ENCODE measurements around the gene CASK. TPM values are rescaled to one million over a fixed set of nuclear protein-coding genes. Genes with fewer than 3 reads are reported as not detected.
"Not testable (repeated sequence)": the region's sequence is repeated elsewhere in the genome, so short reads cannot be mapped to it uniquely, and the experiment has no call there.

The CASK gene
- total RNA-seq, 1 experiment from 2014 or later: 21.8 TPM

DNA sequence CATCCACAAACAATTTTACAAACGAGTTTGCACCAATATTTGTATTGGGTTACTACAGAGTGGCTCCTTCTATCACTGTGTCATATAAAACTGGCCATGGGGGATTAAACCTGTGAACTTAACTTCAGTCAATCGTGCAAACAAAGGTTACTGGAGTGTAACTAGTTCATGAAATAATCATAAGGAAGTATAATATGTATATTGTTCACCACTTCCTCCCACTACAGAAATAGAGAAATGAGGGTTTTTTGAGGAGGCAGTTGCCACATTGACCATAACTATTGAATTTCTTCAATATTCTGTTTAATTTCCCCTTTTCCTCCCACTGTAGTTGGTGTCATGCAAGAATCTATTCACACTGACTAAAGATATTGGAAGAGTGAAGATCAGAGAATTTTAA is 199.5 kb downstream of the CASK start, which contains the start of gene GPR82:
Gene GPR82 (plus strand): TSS at position 356 of the 400 bp plus-strand sequence. CDS start 2,846 bp downstream, outside the sequence.
- no peaks in the 10 kb centered on the region for H3K9me3 ChIP-seq
- H3K4me3 ChIP-seq: no peak within 1 kb of the TSS
- no peak for DNase-seq
- no peaks in the 10 kb centered on the region for H3K27me3 ChIP-seq
- no peaks in the 10 kb centered on the region for H3K36me3 ChIP-seq

DNA sequence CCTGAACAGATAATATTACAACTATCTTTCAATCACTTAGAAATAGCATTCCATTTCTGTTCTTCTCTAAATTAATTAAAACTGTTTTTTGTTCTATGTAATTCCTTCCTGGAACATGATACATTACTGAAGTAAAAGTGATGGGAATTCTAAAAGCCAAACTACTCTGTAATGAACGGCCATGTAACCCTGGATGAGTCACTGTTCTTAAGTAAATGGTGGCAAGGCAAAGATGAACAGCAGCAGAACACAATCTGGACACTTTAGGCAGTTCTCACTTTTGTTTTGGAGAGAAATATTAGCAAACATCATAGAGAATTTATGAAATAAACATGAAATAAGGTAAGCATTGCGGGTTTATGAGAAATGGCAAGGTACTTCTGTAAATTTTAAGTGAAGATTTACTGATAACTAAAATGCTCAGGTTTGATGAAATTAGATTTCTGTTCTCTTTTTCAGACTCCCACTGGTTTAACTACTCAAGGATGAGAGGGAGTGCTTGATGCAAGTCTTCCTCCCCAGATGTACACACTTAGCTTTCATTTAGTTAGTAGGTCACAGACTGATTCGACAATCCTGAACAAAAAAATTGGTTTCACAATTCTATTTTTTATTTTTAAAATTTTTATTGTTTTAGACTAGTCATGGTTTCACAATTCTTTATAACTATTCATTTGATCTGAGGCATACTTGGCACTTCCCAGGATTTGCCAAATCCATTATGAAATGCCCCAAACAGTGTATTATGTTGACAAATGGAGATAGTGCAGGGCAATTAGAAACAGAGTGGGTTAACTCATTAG is 200.3 kb downstream of the CASK start:
- Histone ChIP-seq H3K36me3 (no peaks in the 10 kb centered on the region), H3K27me3 (no peaks in the 10 kb centered on the region), H3K9me3 (no peaks in the 10 kb centered on the region), H3K4me3 (no peak overlapping the region)
- no peak for DNase-seq

- Histone ChIP-seq H3K36me3 (no peaks in the 10 kb centered on the region), H3K9me3 (no peaks in the 10 kb centered on the region), H3K4me3 (no peak overlapping the region), H3K27me3 (no peaks in the 10 kb centered on the region)
- DNase-seq: no peak
These were observed 201.1 kb downstream of the CASK start for GRCh38 chrX:41722214-41722613.

- H3K9me3 ChIP-seq: no peaks in the 10 kb centered on the region
- H3K36me3 ChIP-seq: no peaks in the 10 kb centered on the region
- DNase-seq: no peak
These were observed 201.8 kb downstream of the CASK start for GRCh38 chrX:41721590-41721989.

GRCh38 chrX:41720125-41720779 is 203.1 kb downstream of the CASK start:
- Histone ChIP-seq H3K36me3 (no peaks in the 10 kb centered on the region), H3K9me3 (no peaks in the 10 kb centered on the region), H3K4me3 (no peak overlapping the region), H3K27me3 (no peaks in the 10 kb centered on the region)
- DNase-seq: no peak

More at GRCh38 chrX:41721590-41721989, 201.8 kb downstream of the CASK start:
- Histone ChIP-seq H3K27me3 (no peaks in the 10 kb centered on the region), H3K4me3 (no peak overlapping the region)

- H3K36me3 ChIP-seq, H3K9me3 ChIP-seq, DNase-seq, H3K27me3 ChIP-seq, H3K4me3 ChIP-seq: not testable (repeated sequence)
These were observed 203.7 kb downstream of the CASK start for GRCh38 chrX:41719610-41720009.

DNA sequence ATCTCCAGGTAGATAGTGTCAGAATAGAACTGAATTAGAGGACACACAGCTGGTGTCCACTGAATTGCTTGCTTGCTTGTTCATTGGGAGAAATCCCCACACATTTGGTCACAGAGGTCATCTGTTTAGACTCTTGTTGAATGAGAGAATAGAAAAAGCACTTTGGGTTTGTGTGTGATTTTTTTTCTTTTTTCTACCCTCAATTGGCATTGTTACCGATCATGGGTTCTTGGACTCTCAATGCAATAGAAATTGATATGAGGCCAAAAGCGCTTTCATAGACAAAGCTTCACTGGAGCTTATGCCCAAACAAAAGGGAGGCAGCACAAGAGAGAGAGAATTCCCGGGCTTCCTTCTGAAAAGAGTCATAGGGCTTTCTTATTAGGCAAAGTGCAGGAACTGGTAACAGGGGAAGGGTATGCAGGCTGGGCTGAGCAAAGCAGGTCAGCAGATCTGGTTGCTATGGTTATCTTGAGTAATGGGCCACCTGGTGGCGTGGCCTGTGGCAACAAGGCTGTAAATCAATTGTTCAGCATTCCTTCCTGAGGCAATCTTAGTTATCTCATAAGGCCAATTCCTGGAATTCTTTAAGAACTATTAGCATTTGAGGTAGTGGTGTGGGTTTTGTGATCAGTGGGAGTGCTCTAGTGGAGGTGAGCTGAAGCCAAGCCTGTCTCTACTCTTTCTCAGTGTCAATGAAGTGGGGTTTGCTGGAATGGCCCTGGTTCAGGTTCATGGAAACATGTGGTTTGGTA is 204.7 kb downstream of the CASK start:
- Histone ChIP-seq H3K27me3 (no peaks in the 10 kb centered on the region), H3K9me3 (no peaks in the 10 kb centered on the region), H3K36me3 (no peaks in the 10 kb centered on the region), H3K4me3 (no peak overlapping the region)
- DNase-seq: no peak

GRCh38 chrX:41716767-41717473 is 206.4 kb downstream of the CASK start:
- H3K9me3 ChIP-seq: no peaks in the 10 kb centered on the region
- no peaks in the 10 kb centered on the region for H3K36me3 ChIP-seq
- no peak overlapping the region for H3K4me3 ChIP-seq
- no peak for DNase-seq
- H3K27me3 ChIP-seq: no peaks in the 10 kb centered on the region

- Histone ChIP-seq H3K36me3 (no peaks in the 10 kb centered on the region), H3K4me3 (no peak overlapping the region), H3K27me3 (no peaks in the 10 kb centered on the region), H3K9me3 (no peaks in the 10 kb centered on the region)
- DNase-seq: no peak
These were observed 207.1 kb downstream of the CASK start for GRCh38 chrX:41716222-41716621.

DNA sequence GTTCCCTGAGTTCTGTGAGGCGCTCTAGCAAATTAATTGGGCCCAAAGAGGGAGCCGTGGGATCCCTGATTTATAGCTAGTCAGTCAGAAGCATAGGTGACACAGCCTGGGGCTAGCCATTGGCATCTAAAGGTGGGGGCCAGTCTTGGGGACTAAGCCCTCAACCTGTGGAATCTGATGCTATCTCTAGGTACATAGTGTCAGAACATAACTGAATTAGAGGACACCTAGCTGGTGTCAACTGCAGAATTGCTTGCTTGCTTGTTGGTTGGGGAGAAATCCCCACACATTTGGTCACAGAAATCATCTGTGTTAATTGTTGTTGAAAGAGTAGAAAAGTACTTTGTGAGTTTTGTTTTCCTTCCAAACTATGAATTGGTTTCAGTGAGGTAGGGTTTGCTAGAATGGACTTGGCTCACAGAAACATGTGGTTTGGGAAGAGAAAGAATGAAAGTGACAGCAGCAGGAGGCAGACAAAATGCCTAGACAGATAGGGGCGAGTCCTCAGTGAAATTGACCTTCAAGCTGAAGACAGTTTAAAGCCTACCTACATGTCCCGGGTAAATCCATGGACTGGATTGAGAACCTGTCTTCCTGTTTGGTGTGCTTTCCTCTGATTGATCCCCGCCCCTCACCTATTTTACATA is 212.2 kb downstream of the CASK start:
- Histone ChIP-seq H3K9me3 (no peaks in the 10 kb centered on the region), H3K4me3 (no peak overlapping the region), H3K36me3 (no peaks in the 10 kb centered on the region), H3K27me3 (no peaks in the 10 kb centered on the region)
- DNase-seq: no peak

- no peak for DNase-seq
- no peak overlapping the region for H3K4me3 ChIP-seq
These were observed 214.9 kb downstream of the CASK start for GRCh38 chrX:41708486-41708885.

GRCh38 chrX:41707218-41707617 is 216.1 kb downstream of the CASK start:
- no peaks in the 10 kb centered on the region for H3K27me3 ChIP-seq
- H3K4me3 ChIP-seq: no peak overlapping the region
- DNase-seq: no peak
- no peaks in the 10 kb centered on the region for H3K36me3 ChIP-seq
- no peaks in the 10 kb centered on the region for H3K9me3 ChIP-seq

More at GRCh38 chrX:41708486-41708885, 214.9 kb downstream of the CASK start:
- no peaks in the 10 kb centered on the region for H3K27me3 ChIP-seq
- no peaks in the 10 kb centered on the region for H3K9me3 ChIP-seq
- H3K36me3 ChIP-seq: no peaks in the 10 kb centered on the region

- Histone ChIP-seq H3K9me3 (no peaks in the 10 kb centered on the region), H3K36me3 (no peaks in the 10 kb centered on the region), H3K4me3 (no peak overlapping the region), H3K27me3 (no peaks in the 10 kb centered on the region)
- DNase-seq: no peak
These were observed 217.5 kb downstream of the CASK start for GRCh38 chrX:41705680-41706374.

DNA sequence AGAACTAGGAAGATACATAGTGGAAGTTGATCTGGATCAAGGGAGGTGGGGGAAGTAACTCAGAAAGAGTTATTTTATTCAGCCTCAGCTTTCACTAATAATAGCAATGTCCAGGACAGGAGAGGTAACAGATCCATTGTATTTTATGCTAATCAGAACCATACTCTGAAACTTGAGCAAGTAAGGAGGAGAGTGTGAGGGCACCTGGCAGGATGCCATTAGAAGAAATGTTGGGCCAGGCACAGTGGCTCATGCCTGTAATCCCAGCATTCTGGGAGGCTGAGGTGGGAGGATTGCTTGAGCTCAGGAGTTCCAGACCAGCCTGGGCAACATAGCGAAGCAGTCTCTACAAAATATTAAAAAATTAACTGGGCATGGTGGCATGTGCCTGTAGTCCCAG is 218.3 kb downstream of the CASK start:
- Histone ChIP-seq H3K9me3 (no peaks in the 10 kb centered on the region), H3K27me3 (no peaks in the 10 kb centered on the region), H3K4me3 (no peak overlapping the region), H3K36me3 (no peaks in the 10 kb centered on the region)
- no peak for DNase-seq

- Histone ChIP-seq H3K4me3 (no peak overlapping the region), H3K36me3 (no peaks in the 10 kb centered on the region), H3K9me3 (no peaks in the 10 kb centered on the region), H3K27me3 (no peaks in the 10 kb centered on the region)
- no peak for DNase-seq
These were observed 219.8 kb downstream of the CASK start for GRCh38 chrX:41703574-41704029.

DNA sequence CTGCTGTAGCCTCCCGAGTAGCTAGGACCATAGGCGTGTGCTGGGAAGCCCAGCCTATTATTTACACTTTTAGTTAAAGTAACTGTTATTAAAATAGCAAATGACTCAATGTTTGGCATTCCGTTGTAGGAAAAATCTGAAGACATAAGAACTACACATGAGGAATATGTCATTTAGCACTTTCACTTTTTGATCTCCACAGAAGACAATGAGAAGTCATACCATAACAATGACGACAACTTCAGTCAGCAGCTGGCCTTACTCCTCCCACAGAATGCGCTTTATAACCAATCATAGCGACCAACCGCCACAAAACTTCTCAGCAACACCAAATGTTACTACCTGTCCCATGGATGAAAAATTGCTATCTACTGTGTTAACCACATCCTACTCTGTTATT is 227.9 kb downstream of the CASK start:
- no peaks in the 10 kb centered on the region for H3K9me3 ChIP-seq
- no peaks in the 10 kb centered on the region for H3K36me3 ChIP-seq
- DNase-seq: no peak
- no peak overlapping the region for H3K4me3 ChIP-seq
- H3K27me3 ChIP-seq: no peaks in the 10 kb centered on the region

Data from MG63 (cell line).